Measurements from ENCODE around the gene CDH23.

Gene CDH23

GRCh38 chr10:71641986-71642385 lies 245.3 kb downstream of the CDH23 start:
- Histone ChIP-seq H3K9me3 (ENCODE audit: insufficient read depth, low read depth, low read length) (no peaks in the 10 kb centered on the region), H3F3A (ENCODE audit: low read depth) (no peaks in the 10 kb centered on the region), H3K79me2 (ENCODE audit: insufficient read depth, low read length) (no peaks in the 10 kb centered on the region), H3K4me3 (ENCODE audit: low read length, poor library complexity, severe bottlenecking) (no peak overlapping the region), H4K20me1 (ENCODE audit: insufficient read depth, low read length, poor library complexity, severe bottlenecking) (no peaks in the 10 kb centered on the region), H3K4me1 (ENCODE audit: insufficient read depth, low read length, poor library complexity, severe bottlenecking) (no peaks in the 10 kb centered on the region), H3K36me3 (ENCODE audit: insufficient read depth, low read length) (no peaks in the 10 kb centered on the region), H3K9me2 (replicated peaks; ENCODE audit: low read depth, low read length) (no peaks in the 10 kb centered on the region), H3K4me2 (ENCODE audit: low read depth, low read length, poor library complexity, severe bottlenecking) (no peak overlapping the region), H3K27me3 (ENCODE audit: insufficient read depth, low read length, poor library complexity, severe bottlenecking) (no peaks in the 10 kb centered on the region), H2AFZ (ENCODE audit: low read length) (no peak overlapping the region), H3K9ac (ENCODE audit: low read depth, low read length, poor library complexity, severe bottlenecking) (no peak overlapping the region)
- TF ChIP-seq EZH2phosphoT487 (IDR thresholded peaks at IDR 0.05; ENCODE audit: borderline replicate concordance) (no peak), CTCF (conservative IDR thresholded peaks at IDR 0.05; ENCODE audit: low read length) (no peak)

- H3F3A ChIP-seq (ENCODE audit: low read depth): no peaks in the 10 kb centered on the region
- H3K9me3 ChIP-seq (ENCODE audit: insufficient read depth, low read depth, low read length): no peaks in the 10 kb centered on the region
- no peak overlapping the region for H2AFZ ChIP-seq (ENCODE audit: low read length)
- H3K27me3 ChIP-seq (ENCODE audit: insufficient read depth, low read length, poor library complexity, severe bottlenecking): no peaks in the 10 kb centered on the region
- no peaks in the 10 kb centered on the region for H3K36me3 ChIP-seq (ENCODE audit: insufficient read depth, low read length)
- TF ChIP-seq EZH2phosphoT487 (IDR thresholded peaks at IDR 0.05; ENCODE audit: borderline replicate concordance) (no peak), CTCF (conservative IDR thresholded peaks at IDR 0.05; ENCODE audit: low read length) (no peak)
- no peaks in the 10 kb centered on the region for H3K79me2 ChIP-seq (ENCODE audit: insufficient read depth, low read length)
- no peak overlapping the region for H3K4me2 ChIP-seq (ENCODE audit: low read depth, low read length, poor library complexity, severe bottlenecking)
- H3K4me3 ChIP-seq (ENCODE audit: low read length, poor library complexity, severe bottlenecking): no peak overlapping the region
- no peaks in the 10 kb centered on the region for H3K9me2 ChIP-seq (replicated peaks; ENCODE audit: low read depth, low read length)
- no peaks in the 10 kb centered on the region for H4K20me1 ChIP-seq (ENCODE audit: insufficient read depth, low read length, poor library complexity, severe bottlenecking)
- H3K4me1 ChIP-seq (ENCODE audit: insufficient read depth, low read length, poor library complexity, severe bottlenecking): no peaks in the 10 kb centered on the region
- no peak overlapping the region for H3K9ac ChIP-seq (ENCODE audit: low read depth, low read length, poor library complexity, severe bottlenecking)
These were observed 247.2 kb downstream of the CDH23 start for GRCh38 chr10:71643904-71644303.

GRCh38 chr10:71644307-71645180 lies 247.8 kb downstream of the CDH23 start:
- Histone ChIP-seq H2AFZ (ENCODE audit: low read length) (no peak overlapping the region), H3F3A (ENCODE audit: low read depth) (no peaks in the 10 kb centered on the region), H3K9me3 (ENCODE audit: insufficient read depth, low read depth, low read length) (no peaks in the 10 kb centered on the region), H3K9ac (ENCODE audit: low read depth, low read length, poor library complexity, severe bottlenecking) (no peak overlapping the region), H3K9me2 (replicated peaks; ENCODE audit: low read depth, low read length) (no peaks in the 10 kb centered on the region), H3K4me3 (ENCODE audit: low read length, poor library complexity, severe bottlenecking) (no peak overlapping the region), H3K27me3 (ENCODE audit: insufficient read depth, low read length, poor library complexity, severe bottlenecking) (no peaks in the 10 kb centered on the region), H3K36me3 (ENCODE audit: insufficient read depth, low read length) (no peaks in the 10 kb centered on the region), H4K20me1 (ENCODE audit: insufficient read depth, low read length, poor library complexity, severe bottlenecking) (no peaks in the 10 kb centered on the region), H3K4me2 (ENCODE audit: low read depth, low read length, poor library complexity, severe bottlenecking) (no peak overlapping the region), H3K79me2 (ENCODE audit: insufficient read depth, low read length) (no peaks in the 10 kb centered on the region), H3K4me1 (ENCODE audit: insufficient read depth, low read length, poor library complexity, severe bottlenecking) (no peaks in the 10 kb centered on the region)
- TF ChIP-seq CTCF (conservative IDR thresholded peaks at IDR 0.05; ENCODE audit: low read length) (no peak), EZH2phosphoT487 (IDR thresholded peaks at IDR 0.05; ENCODE audit: borderline replicate concordance) (no peak)

Data from Loucy (cell line).